Measurements from ENCODE around the gene GIT1.

The GIT1 gene

GRCh38 chr17:29627951-29628350, 38.5 kb upstream of the GIT1 start:
- ATAC-seq = no peak
- TF ChIP-seq ZC3H10 (CRISPR knock-in tag; IDR thresholded peaks at IDR 0.05) (no peak), CSRNP3 (CRISPR knock-in tag; IDR thresholded peaks at IDR 0.05) (no peak), RARB (CRISPR knock-in tag; IDR thresholded peaks at IDR 0.05) (no peak), ZFP30 (CRISPR knock-in tag; IDR thresholded peaks at IDR 0.05) (no peak), OSR1 (CRISPR knock-in tag; IDR thresholded peaks at IDR 0.05) (no peak), ZFP3 (CRISPR knock-in tag; IDR thresholded peaks at IDR 0.05) (no peak), ZNF8 (CRISPR knock-in tag; IDR thresholded peaks at IDR 0.05) (no peak), ZNF70 (CRISPR knock-in tag; IDR thresholded peaks at IDR 0.05) (no peak)

- TF ChIP-seq, protein P1, sequence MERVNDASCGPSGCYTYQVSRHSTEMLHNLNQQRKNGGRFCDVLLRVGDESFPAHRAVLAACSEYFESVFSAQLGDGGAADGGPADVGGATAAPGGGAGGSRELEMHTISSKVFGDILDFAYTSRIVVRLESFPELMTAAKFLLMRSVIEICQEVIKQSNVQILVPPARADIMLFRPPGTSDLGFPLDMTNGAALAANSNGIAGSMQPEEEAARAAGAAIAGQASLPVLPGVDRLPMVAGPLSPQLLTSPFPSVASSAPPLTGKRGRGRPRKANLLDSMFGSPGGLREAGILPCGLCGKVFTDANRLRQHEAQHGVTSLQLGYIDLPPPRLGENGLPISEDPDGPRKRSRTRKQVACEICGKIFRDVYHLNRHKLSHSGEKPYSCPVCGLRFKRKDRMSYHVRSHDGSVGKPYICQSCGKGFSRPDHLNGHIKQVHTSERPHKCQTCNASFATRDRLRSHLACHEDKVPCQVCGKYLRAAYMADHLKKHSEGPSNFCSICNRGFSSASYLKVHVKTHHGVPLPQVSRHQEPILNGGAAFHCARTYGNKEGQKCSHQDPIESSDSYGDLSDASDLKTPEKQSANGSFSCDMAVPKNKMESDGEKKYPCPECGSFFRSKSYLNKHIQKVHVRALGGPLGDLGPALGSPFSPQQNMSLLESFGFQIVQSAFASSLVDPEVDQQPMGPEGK (CRISPR knock-in tag; IDR thresholded peaks at IDR 0.05; ENCODE audit: borderline replicate concordance) = no peak
- TF ChIP-seq CSRNP3 (CRISPR knock-in tag; IDR thresholded peaks at IDR 0.05) (no peak), GLIS3 (CRISPR knock-in tag; IDR thresholded peaks at IDR 0.05) (no peak), ZNF70 (CRISPR knock-in tag; IDR thresholded peaks at IDR 0.05) (no peak), ZFP30 (CRISPR knock-in tag; IDR thresholded peaks at IDR 0.05) (no peak), SNAI2 (CRISPR knock-in tag; IDR thresholded peaks at IDR 0.05) (no peak), ARNTL (CRISPR knock-in tag; IDR thresholded peaks at IDR 0.05; ENCODE audit: borderline replicate concordance, low read depth) (no peak), ISL1 (CRISPR knock-in tag; IDR thresholded peaks at IDR 0.05) (no peak), ZFP3 (CRISPR knock-in tag; IDR thresholded peaks at IDR 0.05) (no peak), TOX (CRISPR knock-in tag; IDR thresholded peaks at IDR 0.05; ENCODE audit: borderline replicate concordance) (no peak), ZC3H10 (CRISPR knock-in tag; IDR thresholded peaks at IDR 0.05) (no peak), TCF4 (CRISPR knock-in tag; IDR thresholded peaks at IDR 0.05; ENCODE audit: borderline replicate concordance) (no peak), ZNF565 (CRISPR knock-in tag; conservative IDR thresholded peaks at IDR 0.05; ENCODE audit: low read depth) (no peak)
- TF ChIP-seq, protein P2, sequence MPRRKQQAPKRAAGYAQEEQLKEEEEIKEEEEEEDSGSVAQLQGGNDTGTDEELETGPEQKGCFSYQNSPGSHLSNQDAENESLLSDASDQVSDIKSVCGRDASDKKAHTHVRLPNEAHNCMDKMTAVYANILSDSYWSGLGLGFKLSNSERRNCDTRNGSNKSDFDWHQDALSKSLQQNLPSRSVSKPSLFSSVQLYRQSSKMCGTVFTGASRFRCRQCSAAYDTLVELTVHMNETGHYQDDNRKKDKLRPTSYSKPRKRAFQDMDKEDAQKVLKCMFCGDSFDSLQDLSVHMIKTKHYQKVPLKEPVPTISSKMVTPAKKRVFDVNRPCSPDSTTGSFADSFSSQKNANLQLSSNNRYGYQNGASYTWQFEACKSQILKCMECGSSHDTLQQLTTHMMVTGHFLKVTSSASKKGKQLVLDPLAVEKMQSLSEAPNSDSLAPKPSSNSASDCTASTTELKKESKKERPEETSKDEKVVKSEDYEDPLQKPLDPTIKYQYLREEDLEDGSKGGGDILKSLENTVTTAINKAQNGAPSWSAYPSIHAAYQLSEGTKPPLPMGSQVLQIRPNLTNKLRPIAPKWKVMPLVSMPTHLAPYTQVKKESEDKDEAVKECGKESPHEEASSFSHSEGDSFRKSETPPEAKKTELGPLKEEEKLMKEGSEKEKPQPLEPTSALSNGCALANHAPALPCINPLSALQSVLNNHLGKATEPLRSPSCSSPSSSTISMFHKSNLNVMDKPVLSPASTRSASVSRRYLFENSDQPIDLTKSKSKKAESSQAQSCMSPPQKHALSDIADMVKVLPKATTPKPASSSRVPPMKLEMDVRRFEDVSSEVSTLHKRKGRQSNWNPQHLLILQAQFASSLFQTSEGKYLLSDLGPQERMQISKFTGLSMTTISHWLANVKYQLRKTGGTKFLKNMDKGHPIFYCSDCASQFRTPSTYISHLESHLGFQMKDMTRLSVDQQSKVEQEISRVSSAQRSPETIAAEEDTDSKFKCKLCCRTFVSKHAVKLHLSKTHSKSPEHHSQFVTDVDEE (CRISPR knock-in tag; IDR thresholded peaks at IDR 0.05) = no peak
- TF ChIP-seq, protein P3, sequence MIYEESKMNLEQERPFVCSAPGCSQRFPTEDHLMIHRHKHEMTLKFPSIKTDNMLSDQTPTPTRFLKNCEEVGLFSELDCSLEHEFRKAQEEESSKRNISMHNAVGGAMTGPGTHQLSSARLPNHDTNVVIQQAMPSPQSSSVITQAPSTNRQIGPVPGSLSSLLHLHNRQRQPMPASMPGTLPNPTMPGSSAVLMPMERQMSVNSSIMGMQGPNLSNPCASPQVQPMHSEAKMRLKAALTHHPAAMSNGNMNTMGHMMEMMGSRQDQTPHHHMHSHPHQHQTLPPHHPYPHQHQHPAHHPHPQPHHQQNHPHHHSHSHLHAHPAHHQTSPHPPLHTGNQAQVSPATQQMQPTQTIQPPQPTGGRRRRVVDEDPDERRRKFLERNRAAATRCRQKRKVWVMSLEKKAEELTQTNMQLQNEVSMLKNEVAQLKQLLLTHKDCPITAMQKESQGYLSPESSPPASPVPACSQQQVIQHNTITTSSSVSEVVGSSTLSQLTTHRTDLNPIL (CRISPR knock-in tag; IDR thresholded peaks at IDR 0.05; ENCODE audit: low read depth) = no peak
- peak; percentile 48 for ATAC-seq
These were observed 35.7 kb upstream of the GIT1 start for GRCh38 chr17:29625037-29625750.

DNA sequence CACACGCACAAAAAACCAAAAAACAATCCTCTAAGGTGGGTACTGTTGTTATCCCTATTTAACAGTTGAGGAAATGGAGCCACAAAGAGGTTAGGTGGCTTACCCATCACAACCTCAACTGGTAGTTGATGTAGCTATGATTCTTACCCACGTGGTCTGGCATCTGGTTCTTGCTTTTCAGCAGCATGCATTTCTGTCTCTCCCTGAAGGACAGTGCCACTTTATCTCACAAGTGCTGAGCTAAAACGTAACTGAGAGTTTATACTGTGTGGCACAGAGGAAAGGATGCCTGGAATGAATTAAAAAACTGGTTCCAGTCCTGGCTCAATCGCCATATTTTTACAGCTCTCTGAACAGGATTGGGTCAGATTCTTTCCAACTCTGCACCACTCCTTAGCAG, 35.1 kb upstream of the GIT1 start:
- TF ChIP-seq TCF4 (CRISPR knock-in tag; IDR thresholded peaks at IDR 0.05; ENCODE audit: borderline replicate concordance) (peak; percentile 11; the same call in 1 of the 2 replicates), GLIS3 (CRISPR knock-in tag; IDR thresholded peaks at IDR 0.05) (no peak)
- ATAC-seq = no peak; the same call in 2 of the 3 replicates

GRCh38 chr17:29623283-29623647, 33.8 kb upstream of the GIT1 start:
- no peak for TF ChIP-seq ZFP30 (CRISPR knock-in tag; IDR thresholded peaks at IDR 0.05)
- no peak for TF ChIP-seq SNAI2 (CRISPR knock-in tag; IDR thresholded peaks at IDR 0.05)
- no peak for TF ChIP-seq ZNF565 (CRISPR knock-in tag; conservative IDR thresholded peaks at IDR 0.05; ENCODE audit: low read depth)
- ATAC-seq = peak; percentile 1; the same call in 2 of the 3 replicates
